Activated T-cell treated with anti-CD3 and anti-CD28 coated beads, Interleukin-2, amount 50 U/mL, for 48 hours (primary cell): ENCODE results near the gene LRP6.

Source experiments
- DNase-seq, 2 experiments: peaks; one replicate each; pipeline ENCODE4 v3.0.0-alpha.2; 2020

Gene LRP6

DNA sequence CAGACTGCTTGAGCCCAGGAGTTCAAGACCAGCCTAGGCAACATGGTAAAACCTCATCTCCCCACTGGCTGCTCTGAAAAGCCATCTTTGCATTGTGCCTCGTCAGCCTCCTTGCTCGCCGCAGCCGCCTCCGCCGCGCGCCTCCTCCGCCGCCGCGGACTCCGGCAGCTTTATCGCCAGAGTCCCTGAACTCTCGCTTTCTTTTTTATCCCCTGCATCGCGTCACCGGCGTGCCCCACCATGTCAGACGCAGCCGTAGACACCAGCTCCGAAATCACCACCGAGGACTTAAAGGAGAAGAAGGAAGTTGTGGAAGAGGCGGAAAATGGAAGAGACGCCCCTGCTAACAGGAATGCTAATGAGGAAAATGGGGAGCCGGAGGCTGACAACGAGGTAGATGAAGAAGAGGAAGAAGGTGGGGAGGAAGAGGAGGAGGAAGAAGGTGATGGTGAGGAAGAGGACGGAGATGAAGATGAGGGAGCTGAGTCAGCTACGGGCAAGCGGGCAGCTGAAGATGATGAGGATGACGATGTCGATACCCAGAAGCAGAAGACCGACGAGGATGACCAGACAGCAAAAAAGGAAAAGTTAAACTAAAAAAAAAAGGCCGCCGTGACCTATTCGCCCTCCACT is 155.8 kb downstream of the LRP6 start:
- peak; percentile 25 to 37 for DNase-seq

- DNase-seq: no peak
Measured at GRCh38 chr12:12108441-12109058, 158.3 kb downstream of the LRP6 start.

GRCh38 chr12:12107678-12108077 is 159.2 kb downstream of the LRP6 start:
- DNase-seq: no peak

- no peak for DNase-seq
Measured at GRCh38 chr12:12099102-12099501, 167.7 kb downstream of the LRP6 start.

- no peak for DNase-seq
Measured at GRCh38 chr12:12098691-12099015, 168.2 kb downstream of the LRP6 start.

DNA sequence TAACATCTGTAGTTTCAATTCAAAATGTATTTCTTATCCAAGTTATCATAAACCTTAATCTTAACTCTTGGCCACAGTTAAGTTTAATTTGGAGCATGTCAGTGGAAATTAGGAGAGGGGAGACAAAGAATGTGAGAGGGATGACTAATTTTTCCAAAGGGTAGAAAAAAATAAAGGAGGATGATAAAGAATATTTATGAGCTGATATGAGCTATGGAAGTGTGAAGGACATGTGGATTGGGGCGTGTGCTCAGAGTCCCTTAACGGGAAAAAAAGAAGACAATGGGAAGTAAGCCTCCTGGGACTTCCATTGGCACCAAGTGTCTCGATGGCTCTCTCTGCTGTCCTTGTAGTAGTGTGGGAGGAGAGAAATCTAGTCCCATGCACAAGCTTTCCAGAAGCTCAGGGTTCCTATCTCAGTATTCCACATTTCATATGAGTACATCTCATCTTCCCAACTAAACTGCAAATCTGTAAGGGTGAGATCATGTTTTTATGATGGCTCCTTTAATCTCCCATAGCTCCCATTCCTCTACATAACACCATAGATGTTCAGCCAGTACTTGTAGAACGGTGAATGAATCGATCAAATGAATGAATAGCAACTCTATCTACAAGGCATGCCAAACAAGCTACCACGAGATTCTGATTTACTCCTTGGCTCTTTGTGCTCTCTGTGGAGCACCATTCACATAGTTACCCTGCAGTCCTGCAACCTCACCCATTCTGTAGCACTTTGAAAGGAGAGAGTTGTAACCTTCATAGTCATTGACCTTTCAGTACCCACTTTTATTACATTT is 168.8 kb downstream of the LRP6 start:
- no peak for DNase-seq

DNA sequence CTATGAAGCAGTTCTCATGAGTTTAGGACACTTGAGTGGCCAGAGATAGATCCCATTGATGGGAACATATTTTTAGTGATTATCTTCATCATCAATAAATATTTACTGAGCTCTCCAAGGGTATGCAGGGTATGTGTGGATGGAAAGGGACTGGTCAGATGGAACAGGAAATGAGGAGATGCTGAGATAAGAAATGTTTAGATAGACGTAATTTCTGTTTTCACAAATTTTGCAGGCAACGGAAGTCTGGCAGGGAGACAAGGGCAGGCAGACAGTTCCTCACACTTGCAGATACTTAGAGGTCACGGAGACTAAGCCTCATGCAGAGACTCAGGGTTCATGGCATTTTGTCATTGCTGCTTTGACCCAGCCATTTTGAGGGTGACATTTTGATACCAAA is 171.8 kb downstream of the LRP6 start:
- no peak for DNase-seq

GRCh38 chr12:12094481-12094880 is 172.4 kb downstream of the LRP6 start:
- no peak for DNase-seq

- no peak for DNase-seq
Measured at GRCh38 chr12:12091977-12092663, 174.7 kb downstream of the LRP6 start.

DNA sequence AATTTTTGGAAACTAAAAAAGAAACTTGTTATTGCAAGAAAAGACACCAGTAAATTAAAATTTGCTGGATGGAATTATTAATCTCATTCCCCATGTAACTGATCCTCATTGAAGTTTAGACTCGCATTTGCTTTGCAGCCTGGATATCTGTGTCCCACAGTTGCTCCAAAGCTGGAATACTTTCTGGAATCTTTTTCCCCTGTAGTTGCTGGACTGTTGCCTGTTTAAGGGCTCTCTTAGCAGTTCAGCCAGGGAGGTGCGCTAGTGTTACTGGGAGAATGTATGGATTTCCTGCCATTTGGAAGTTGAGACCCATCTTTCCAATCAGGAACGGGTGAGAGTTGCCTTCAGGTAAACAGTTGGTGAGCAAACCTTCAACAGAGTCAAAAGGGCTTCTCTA is 175.8 kb downstream of the LRP6 start:
- DNase-seq: no peak

- no peak for DNase-seq
Measured at GRCh38 chr12:12088761-12089160, 178.1 kb downstream of the LRP6 start.

DNA sequence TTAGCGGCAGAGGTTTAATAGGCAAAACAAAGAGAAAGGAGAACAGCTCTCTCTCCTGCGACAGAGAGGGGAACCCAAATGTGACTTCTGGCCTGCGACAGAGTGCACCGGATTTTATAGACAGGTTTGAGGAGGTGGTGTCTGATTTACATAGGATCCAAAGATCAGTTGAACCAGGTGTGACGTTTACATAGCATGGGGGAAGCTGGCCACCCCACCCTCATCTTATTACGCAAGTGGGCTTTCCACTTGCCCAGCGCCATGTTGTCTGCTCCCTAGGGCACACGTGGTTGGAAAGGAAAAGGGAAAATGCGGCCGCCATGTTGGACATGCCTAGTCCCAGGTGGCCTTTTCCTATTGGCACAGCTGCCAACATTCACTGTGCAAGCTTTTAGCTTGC is 178.7 kb downstream of the LRP6 start:
- no peak for DNase-seq

GRCh38 chr12:12087693-12088034 is 179.2 kb downstream of the LRP6 start:
- DNase-seq: no peak

GRCh38 chr12:12086973-12087692 is 179.7 kb downstream of the LRP6 start:
- no peak for DNase-seq

GRCh38 chr12:12086362-12086761 is 180.5 kb downstream of the LRP6 start:
- DNase-seq: no peak

GRCh38 chr12:12083688-12084087 is 183.2 kb downstream of the LRP6 start:
- no peak for DNase-seq

GRCh38 chr12:12081836-12082497 is 184.9 kb downstream of the LRP6 start:
- DNase-seq: no peak

DNA sequence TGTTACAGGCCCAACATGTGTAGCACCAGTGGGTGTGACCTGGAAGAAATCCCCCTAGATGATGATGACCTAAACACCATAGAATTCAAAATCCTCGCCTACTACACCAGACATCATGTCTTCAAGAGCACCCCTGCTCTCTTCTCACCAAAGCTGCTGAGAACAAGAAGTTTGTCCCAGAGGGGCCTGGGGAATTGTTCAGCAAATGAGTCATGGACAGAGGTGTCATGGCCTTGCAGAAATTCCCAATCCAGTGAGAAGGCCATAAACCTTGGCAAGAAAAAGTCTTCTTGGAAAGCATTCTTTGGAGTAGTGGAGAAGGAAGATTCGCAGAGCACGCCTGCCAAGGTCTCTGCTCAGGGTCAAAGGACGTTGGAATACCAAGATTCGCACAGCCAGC is 187.6 kb downstream of the LRP6 start:
- no peak for DNase-seq

GRCh38 chr12:12072064-12072760 is 194.6 kb downstream of the LRP6 start:
- peak; percentile 45 to 51 for DNase-seq

GRCh38 chr12:12070674-12071656 is 195.9 kb downstream of the LRP6 start, which contains the start of gene BCL2L14:
Gene BCL2L14 (plus strand): TSS chr12:12070939. CDS start chr12:12079306, 8,367 bp downstream.
- peak; percentile 31 to 34 for DNase-seq
